ENCODE results near the gene CCDC71.

The CCDC71 gene

GRCh38 chr3:49177073-49177472, 10.9 kb upstream of the CCDC71 start:
- H3K4me2 ChIP-seq (ENCODE audit: low read depth, low read length, poor library complexity, severe bottlenecking) = no peak overlapping the region
- H3K9ac ChIP-seq (ENCODE audit: low read length) = no peak overlapping the region
- H4K20me1 ChIP-seq (ENCODE audit: low read depth, low read length) = no peaks in the 10 kb centered on the region
- H3K27me3 ChIP-seq (ENCODE audit: low read length) = no peaks in the 10 kb centered on the region
- no peaks in the 10 kb centered on the region for H3K9me3 ChIP-seq (ENCODE audit: insufficient read depth, low read length)
- no peaks in the 10 kb centered on the region for H3K79me2 ChIP-seq (ENCODE audit: insufficient read depth, low read length)
- no peaks in the 10 kb centered on the region for H3F3A ChIP-seq (ENCODE audit: insufficient read depth)
- no peak overlapping the region for H3K27ac ChIP-seq (ENCODE audit: low read depth, low read length)
- TF ChIP-seq EZH2phosphoT487 (conservative IDR thresholded peaks at IDR 0.05; ENCODE audit: low read length) (no peak), CTCF (IDR thresholded peaks at IDR 0.05; ENCODE audit: insufficient read depth, low read length, poor library complexity, severe bottlenecking) (no peak)
- H3K36me3 ChIP-seq (ENCODE audit: low read length) = no peaks in the 10 kb centered on the region
- H2AFZ ChIP-seq (ENCODE audit: low read depth, low read length, severe bottlenecking) = no peak overlapping the region
- no peak overlapping the region for H3K4me3 ChIP-seq (ENCODE audit: insufficient read depth, low read length, poor library complexity, severe bottlenecking)
- no peaks in the 10 kb centered on the region for H3K9me2 ChIP-seq (replicated peaks; ENCODE audit: insufficient read depth, low read length)

GRCh38 chr3:49175530-49175929, 9.4 kb upstream of the CCDC71 start:
- Histone ChIP-seq H2AFZ (ENCODE audit: low read depth, low read length, severe bottlenecking) (no peak overlapping the region), H3K9me3 (ENCODE audit: insufficient read depth, low read length) (no peaks in the 10 kb centered on the region), H3K79me2 (ENCODE audit: insufficient read depth, low read length) (no peaks in the 10 kb centered on the region), H3K4me2 (ENCODE audit: low read depth, low read length, poor library complexity, severe bottlenecking) (no peak overlapping the region), H3K36me3 (ENCODE audit: low read length) (no peaks in the 10 kb centered on the region), H3K27me3 (ENCODE audit: low read length) (no peaks in the 10 kb centered on the region), H4K20me1 (ENCODE audit: low read depth, low read length) (no peaks in the 10 kb centered on the region), H3K27ac (ENCODE audit: low read depth, low read length) (no peak overlapping the region), H3K4me3 (ENCODE audit: insufficient read depth, low read length, poor library complexity, severe bottlenecking) (no peak overlapping the region), H3K9ac (ENCODE audit: low read length) (no peak overlapping the region), H3K9me2 (replicated peaks; ENCODE audit: insufficient read depth, low read length) (no peaks in the 10 kb centered on the region), H3F3A (ENCODE audit: insufficient read depth) (no peaks in the 10 kb centered on the region)
- TF ChIP-seq EZH2phosphoT487 (conservative IDR thresholded peaks at IDR 0.05; ENCODE audit: low read length) (no peak), CTCF (IDR thresholded peaks at IDR 0.05; ENCODE audit: insufficient read depth, low read length, poor library complexity, severe bottlenecking) (no peak)

DNA sequence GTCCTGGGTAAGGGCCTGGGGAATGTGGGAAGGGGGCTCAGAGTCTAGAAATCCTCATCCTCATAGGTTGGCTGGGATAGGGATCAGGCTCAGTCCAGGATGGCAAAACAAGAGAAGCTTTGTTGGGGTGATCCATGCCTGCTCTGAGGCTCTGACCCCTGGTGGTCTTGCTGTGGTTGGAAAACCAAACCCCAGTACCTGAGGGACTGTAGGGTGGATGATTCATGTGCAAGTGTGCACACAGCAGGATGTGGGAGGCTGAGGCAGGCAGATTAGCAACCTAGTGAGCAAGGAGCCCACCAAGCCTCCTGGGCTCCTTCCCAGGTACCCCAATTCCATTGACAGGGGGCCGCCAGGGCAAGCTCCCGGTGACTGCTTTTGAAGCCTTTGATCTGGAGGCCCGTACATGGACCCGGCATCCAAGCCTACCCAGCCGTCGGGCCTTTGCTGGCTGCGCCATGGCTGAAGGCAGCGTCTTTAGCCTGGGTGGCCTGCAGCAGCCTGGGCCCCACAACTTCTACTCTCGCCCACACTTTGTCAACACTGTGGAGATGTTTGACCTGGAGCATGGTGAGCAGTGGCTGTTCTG, 8.4 kb upstream of the CCDC71 start:
- no peak overlapping the region for H2AFZ ChIP-seq (ENCODE audit: low read depth, low read length, severe bottlenecking)
- no peak overlapping the region for H3K27ac ChIP-seq (ENCODE audit: low read depth, low read length)
- H3K79me2 ChIP-seq (ENCODE audit: insufficient read depth, low read length) = no peaks in the 10 kb centered on the region
- H3K9me2 ChIP-seq (replicated peaks; ENCODE audit: insufficient read depth, low read length) = no peaks in the 10 kb centered on the region
- H3K36me3 ChIP-seq (ENCODE audit: low read length) = no peaks in the 10 kb centered on the region
- no peaks in the 10 kb centered on the region for H3F3A ChIP-seq (ENCODE audit: insufficient read depth)
- no peak overlapping the region for H3K4me2 ChIP-seq (ENCODE audit: low read depth, low read length, poor library complexity, severe bottlenecking)
- no peak overlapping the region for H3K4me3 ChIP-seq (ENCODE audit: insufficient read depth, low read length, poor library complexity, severe bottlenecking)
- TF ChIP-seq CTCF (IDR thresholded peaks at IDR 0.05; ENCODE audit: insufficient read depth, low read length, poor library complexity, severe bottlenecking) (no peak), EZH2phosphoT487 (conservative IDR thresholded peaks at IDR 0.05; ENCODE audit: low read length) (no peak)
- H4K20me1 ChIP-seq (ENCODE audit: low read depth, low read length) = no peaks in the 10 kb centered on the region
- no peaks in the 10 kb centered on the region for H3K9me3 ChIP-seq (ENCODE audit: insufficient read depth, low read length)
- no peaks in the 10 kb centered on the region for H3K27me3 ChIP-seq (ENCODE audit: low read length)
- no peak overlapping the region for H3K9ac ChIP-seq (ENCODE audit: low read length)
